GM12878 (cell line): ENCODE results near the gene FGF14. TPM values are rescaled to one million over a fixed set of nuclear protein-coding genes. Genes with fewer than 3 reads are reported as not detected.

ENCODE experiments used
- ATAC-seq: fragments of 200-7000 bp; cut with Tn5 transposase; 3 replicates; pipeline ENCODE4 v1.9.1; 2020; ENCODE audit warnings: mild to moderate bottlenecking, moderate library complexity
- BruUV-seq: library from RNA; stranded (reverse); fragments of 400-500 nt; replicated peaks from 2 replicates; lab custom pipeline; 2021; lab: Mats Ljungman, UMichigan
- CTCF ChIA-PET: fragments of 300-600 bp; sonication (Branson Sonifier 250); formaldehyde crosslinking; extraction: SDS; loops from one replicate; lab custom pipeline; 2021; ENCODE audit warnings: inconsistent platforms; lab: Yijun Ruan, JAX
- POLR2A ChIA-PET: fragments of 350-600 bp; formaldehyde crosslinking; extraction: SDS; loops from one replicate; lab custom pipeline; 2021; ENCODE audit warnings: inconsistent platforms; lab: Charles Lee
- RAD21 ChIA-PET: fragments of 300-600 bp; sonication (Branson Sonifier 250); formaldehyde crosslinking; loops from one replicate; lab custom pipeline; 2023; ENCODE audit warnings: antibody characterized with exemption; ENCODE audit not compliant: unreplicated experiment; lab: Charles Lee
- SMC1A ChIA-PET: fragments of 300-600 bp; sonication (Branson Sonifier 250); formaldehyde crosslinking; loops from one replicate; lab custom pipeline; 2023; ENCODE audit not compliant: unreplicated experiment, uncharacterized antibody; lab: Charles Lee
- DNase-seq: peaks from one replicate; pipeline ENCODE4 v3.0.0-alpha.2; 2011; ENCODE audit warnings: low read depth, low spot score
- FAIRE-seq: peaks from 3 replicates; lab custom pipeline; 2011; peaks lifted over from hg19 to GRCh38; lab: Jason Lieb, UNC
- H2AFZ ChIP-seq: 2 replicates; pipeline ENCODE4 v1.6.0; 2011; ENCODE audit warnings: low read depth, low read length, control low read depth; ENCODE audit not compliant: control insufficient read depth
- H3K27ac ChIP-seq: 2 replicates; pipeline ENCODE4 v1.5.1; 2011; ENCODE audit warnings: control low read depth; ENCODE audit not compliant: control insufficient read depth, insufficient read depth
- H3K27me3 ChIP-seq, 2 experiments: replicated peaks in 1 of 2; 2 replicates each; pipeline versions ENCODE4 v1.6.0 to v1.6.1; 2011; ENCODE audit warnings: low read length in 1 of 2; ENCODE audit not compliant: control insufficient read depth in 2 of 2, insufficient read depth in 2 of 2
- H3K36me3 ChIP-seq, 2 experiments: 2 replicates each; pipeline ENCODE4 v1.5.1; 2011; ENCODE audit warnings: low read length in 1 of 2; ENCODE audit not compliant: control insufficient read depth in 2 of 2, insufficient read depth in 2 of 2
- H3K4me1 ChIP-seq: 2 replicates; pipeline ENCODE4 v1.6.1; 2011; ENCODE audit warnings: mild to moderate bottlenecking, low read length, moderate library complexity, mixed read lengths; ENCODE audit not compliant: control insufficient read depth, insufficient read depth
- H3K4me2 ChIP-seq: 2 replicates; pipeline ENCODE4 v1.6.0; 2011; ENCODE audit warnings: control low read depth; ENCODE audit not compliant: control insufficient read depth, insufficient read depth
- H3K4me3 ChIP-seq: fragments of 200-600 bp; sonication (generic); 2 replicates; pipeline ENCODE4 v1.5.1; 2016
- H3K79me2 ChIP-seq: 2 replicates; pipeline ENCODE4 v1.6.0; 2011; ENCODE audit warnings: low read length; ENCODE audit not compliant: control insufficient read depth, insufficient read depth
- H3K9ac ChIP-seq: 2 replicates; pipeline ENCODE4 v1.8.0; 2011; ENCODE audit warnings: low read length, control low read depth, mixed read lengths; ENCODE audit not compliant: control insufficient read depth, insufficient read depth
- H3K9me3 ChIP-seq: replicated peaks from 3 replicates; pipeline ENCODE4 v1.5.1; 2011; ENCODE audit warnings: mild to moderate bottlenecking, low read length; ENCODE audit not compliant: control insufficient read depth, insufficient read depth
- H4K20me1 ChIP-seq: 2 replicates; pipeline ENCODE4 v1.6.0; 2011; ENCODE audit not compliant: control insufficient read depth, insufficient read depth
- FOS ChIP-seq: IDR thresholded peaks from 3 replicates; pipeline ENCODE4 v1.6.1; 2011; ENCODE audit warnings: borderline replicate concordance; ENCODE audit not compliant: insufficient read length; ENCODE audit errors: extremely low read depth
- NR2C1 ChIP-seq: fragments of 450-650 bp; IDR thresholded peaks from 2 replicates; pipeline ENCODE4 v1.6.1; 2017; ENCODE audit warnings: antibody characterized with exemption, mild to moderate bottlenecking, moderate library complexity
- RB1 ChIP-seq: fragments of 450-650 bp; formaldehyde crosslinking; IDR thresholded peaks from 2 replicates; pipeline ENCODE4 v1.6.1; 2017; ENCODE audit warnings: mild to moderate bottlenecking, borderline replicate concordance
- SUPT20H ChIP-seq: IDR thresholded peaks from 2 replicates; pipeline ENCODE4 v1.6.1; 2011; ENCODE audit warnings: low read depth, mild to moderate bottlenecking, low read length, moderate library complexity, borderline replicate concordance; ENCODE audit not compliant: control insufficient read depth
- ZZZ3 ChIP-seq: IDR thresholded peaks from 2 replicates; pipeline ENCODE4 v1.6.1; 2011; ENCODE audit warnings: low read depth; ENCODE audit not compliant: control insufficient read depth, insufficient read length
- WGBS: methylation state at CpG from one replicate; pipeline ENCODE4 v1.1.6; 2016; ENCODE audit warnings: low lambda C conversion rate; ENCODE audit not compliant: insufficient replicate concordance, insufficient coverage; ENCODE audit errors: missing lambda C conversion rate; 5-methylcytosine and 5-hydroxymethylcytosine counted together
- in situ Hi-C: fragments of 300-500 bp; cut with MboI; formaldehyde crosslinking; loops from 9 replicates; pipeline ENCODE4 v1.14.3; 2018; ENCODE audit warnings: mixed read lengths
- intact Hi-C: fragments of 100-400 bp; cut with micrococcal nuclease; formaldehyde crosslinking; loops from one replicate; pipeline ENCODE4 v1.14.2; 2022; ENCODE audit not compliant: unreplicated experiment
- polyA plus RNA-seq, 11 experiments: library from polyadenylated mRNA; depleted of rRNA in 4 of 11; unstranded in 6 of 11; stranded (reverse) in 5 of 11; fragments of >200 nt; fragmentation: Nextera tagmentation in 4 of 11; fragmentation: Illumina TruSeq in 1 of 11; extraction: Ambion mirVana in 4 of 11; extraction: Trizol in 1 of 11; gene quantifications; 1 replicate in 1 of 11; 2 replicates in 10 of 11; pipeline versions ENCODE4 v1.2.1 to v1.2.3, GENCODE V29; 2011 to 2016; ENCODE audit warnings: inconsistent platforms in 2 of 11, missing spikeins in 2 of 11, low read depth in 1 of 11
- total RNA-seq, 4 experiments: library from RNA; depleted of rRNA in 3 of 4; stranded (reverse); fragments of >200 nt in 3 of 4; fragmentation: Illumina TruSeq in 1 of 4; extraction: Trizol in 1 of 4; gene quantifications; 2 replicates each; pipeline versions ENCODE4 v1.2.1 to v1.2.3, GENCODE V29; 2013 to 2021
- TF ChIP-seq, protein P1 (sequence below): IDR thresholded peaks from 2 replicates; pipeline ENCODE4 v1.6.1; 2012; ENCODE audit warnings: improper control_type of control experiment, low read depth, low read length; ENCODE audit not compliant: insufficient replicate concordance
- TF ChIP-seq, protein P2 (sequence below): IDR thresholded peaks from 2 replicates; pipeline ENCODE4 v1.6.1; 2012; ENCODE audit warnings: mild to moderate bottlenecking, low read depth, low read length
- TF ChIP-seq, protein P3 (sequence below): fragments of 450-650 bp; IDR thresholded peaks from 2 replicates; pipeline ENCODE4 v1.6.1; 2018; ENCODE audit warnings: borderline replicate concordance, mild to moderate bottlenecking; ENCODE audit not compliant: partially characterized antibody

The FGF14 gene
- total and polyA plus RNA-seq, 10 of the 15 experiments (the other 5 are each of a cell fraction or from before 2014, with no cell fraction given): under 0.01 to 0.44 (median 0.04) TPM

DNA sequence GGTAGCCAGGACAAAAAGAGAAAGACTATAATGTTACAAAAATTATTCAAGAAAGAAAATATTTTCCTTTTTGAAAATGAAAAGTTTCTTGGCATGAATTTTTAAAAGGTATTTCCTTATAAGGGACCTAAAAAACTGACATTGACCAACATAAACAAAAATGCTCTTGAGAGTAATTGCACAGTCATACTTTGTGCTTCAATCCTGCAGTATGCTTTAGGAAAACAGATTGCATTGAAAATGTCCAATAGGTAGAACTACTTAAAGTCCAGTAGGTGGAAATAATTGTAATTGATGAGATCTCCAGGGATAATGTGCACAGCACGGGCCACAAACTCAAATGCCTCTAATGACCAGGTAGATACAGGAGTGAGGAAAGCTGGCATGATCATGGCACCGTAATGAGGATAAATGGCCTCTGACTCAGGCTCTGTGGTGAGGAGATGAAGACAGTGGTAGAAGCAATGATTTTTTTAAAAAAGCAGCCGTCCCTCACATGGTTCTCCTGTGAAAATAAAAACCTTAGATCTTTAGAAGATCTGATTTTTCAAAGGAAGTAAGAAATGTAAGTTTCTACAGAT is 671.3 kb downstream of the FGF14 start (continued):
- TF ChIP-seq, protein P1, sequence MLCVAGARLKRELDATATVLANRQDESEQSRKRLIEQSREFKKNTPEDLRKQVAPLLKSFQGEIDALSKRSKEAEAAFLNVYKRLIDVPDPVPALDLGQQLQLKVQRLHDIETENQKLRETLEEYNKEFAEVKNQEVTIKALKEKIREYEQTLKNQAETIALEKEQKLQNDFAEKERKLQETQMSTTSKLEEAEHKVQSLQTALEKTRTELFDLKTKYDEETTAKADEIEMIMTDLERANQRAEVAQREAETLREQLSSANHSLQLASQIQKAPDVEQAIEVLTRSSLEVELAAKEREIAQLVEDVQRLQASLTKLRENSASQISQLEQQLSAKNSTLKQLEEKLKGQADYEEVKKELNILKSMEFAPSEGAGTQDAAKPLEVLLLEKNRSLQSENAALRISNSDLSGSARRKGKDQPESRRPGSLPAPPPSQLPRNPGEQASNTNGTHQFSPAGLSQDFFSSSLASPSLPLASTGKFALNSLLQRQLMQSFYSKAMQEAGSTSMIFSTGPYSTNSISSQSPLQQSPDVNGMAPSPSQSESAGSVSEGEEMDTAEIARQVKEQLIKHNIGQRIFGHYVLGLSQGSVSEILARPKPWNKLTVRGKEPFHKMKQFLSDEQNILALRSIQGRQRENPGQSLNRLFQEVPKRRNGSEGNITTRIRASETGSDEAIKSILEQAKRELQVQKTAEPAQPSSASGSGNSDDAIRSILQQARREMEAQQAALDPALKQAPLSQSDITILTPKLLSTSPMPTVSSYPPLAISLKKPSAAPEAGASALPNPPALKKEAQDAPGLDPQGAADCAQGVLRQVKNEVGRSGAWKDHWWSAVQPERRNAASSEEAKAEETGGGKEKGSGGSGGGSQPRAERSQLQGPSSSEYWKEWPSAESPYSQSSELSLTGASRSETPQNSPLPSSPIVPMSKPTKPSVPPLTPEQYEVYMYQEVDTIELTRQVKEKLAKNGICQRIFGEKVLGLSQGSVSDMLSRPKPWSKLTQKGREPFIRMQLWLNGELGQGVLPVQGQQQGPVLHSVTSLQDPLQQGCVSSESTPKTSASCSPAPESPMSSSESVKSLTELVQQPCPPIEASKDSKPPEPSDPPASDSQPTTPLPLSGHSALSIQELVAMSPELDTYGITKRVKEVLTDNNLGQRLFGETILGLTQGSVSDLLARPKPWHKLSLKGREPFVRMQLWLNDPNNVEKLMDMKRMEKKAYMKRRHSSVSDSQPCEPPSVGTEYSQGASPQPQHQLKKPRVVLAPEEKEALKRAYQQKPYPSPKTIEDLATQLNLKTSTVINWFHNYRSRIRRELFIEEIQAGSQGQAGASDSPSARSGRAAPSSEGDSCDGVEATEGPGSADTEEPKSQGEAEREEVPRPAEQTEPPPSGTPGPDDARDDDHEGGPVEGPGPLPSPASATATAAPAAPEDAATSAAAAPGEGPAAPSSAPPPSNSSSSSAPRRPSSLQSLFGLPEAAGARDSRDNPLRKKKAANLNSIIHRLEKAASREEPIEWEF: no peak

DNA sequence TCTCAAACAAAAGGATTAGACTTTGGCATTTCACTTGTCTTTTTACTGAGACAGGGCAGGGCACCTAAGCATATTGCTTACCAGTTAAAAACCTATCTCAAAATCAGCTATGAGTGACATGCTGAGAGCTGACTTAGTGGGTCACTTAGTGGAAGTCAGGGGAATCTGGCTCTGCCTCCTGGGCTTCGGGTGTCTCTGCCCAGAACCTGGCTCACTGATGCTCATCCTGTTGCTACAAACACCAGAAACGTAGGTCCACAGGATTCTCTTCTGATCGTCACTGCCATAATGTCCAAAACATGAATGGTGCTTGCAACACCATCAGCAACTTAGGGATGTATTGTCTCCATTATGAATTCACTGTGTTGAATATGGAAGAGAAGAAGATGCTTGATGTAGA is 673.2 kb downstream of the FGF14 start:
- H3K27me3 ChIP-seq: no peaks in the 10 kb centered on the region
- H3K9ac ChIP-seq: no peak overlapping the region
- no peak overlapping the region for H3K4me3 ChIP-seq
- ChIA-PET SMC1A (interaction anchor here (1.5 kb wide), 1 partner anchor 98 kb away, joined by 6 read pairs; no protein-coding TSS in a partner anchor), RAD21 (no interaction called here), POLR2A (no interaction called here), CTCF (no interaction called here)
- in situ Hi-C loops: no loop called here
- H3K27ac ChIP-seq: no peak overlapping the region
- DNase-seq (no peak), ATAC-seq (no peak), FAIRE-seq (no peak)
- WGBS: 15% methylated on average over 3 of the region's 3 CpGs
- H3K4me1 ChIP-seq: no peaks in the 10 kb centered on the region
- H3K9me3 ChIP-seq: no peaks in the 10 kb centered on the region
- H3K36me3 ChIP-seq: no peaks in the 10 kb centered on the region
- no TSS peak for BruUV-seq
- H4K20me1 ChIP-seq: no peaks in the 10 kb centered on the region
- H2AFZ ChIP-seq: no peak overlapping the region
- H3K79me2 ChIP-seq: no peaks in the 10 kb centered on the region
- no peak overlapping the region for H3K4me2 ChIP-seq
- intact Hi-C loops: no loop called here
- TF ChIP-seq ZZZ3 (no peak), SUPT20H (no peak), NR2C1 (no peak), RB1 (no peak), FOS (no peak)
- TF ChIP-seq, protein P2, sequence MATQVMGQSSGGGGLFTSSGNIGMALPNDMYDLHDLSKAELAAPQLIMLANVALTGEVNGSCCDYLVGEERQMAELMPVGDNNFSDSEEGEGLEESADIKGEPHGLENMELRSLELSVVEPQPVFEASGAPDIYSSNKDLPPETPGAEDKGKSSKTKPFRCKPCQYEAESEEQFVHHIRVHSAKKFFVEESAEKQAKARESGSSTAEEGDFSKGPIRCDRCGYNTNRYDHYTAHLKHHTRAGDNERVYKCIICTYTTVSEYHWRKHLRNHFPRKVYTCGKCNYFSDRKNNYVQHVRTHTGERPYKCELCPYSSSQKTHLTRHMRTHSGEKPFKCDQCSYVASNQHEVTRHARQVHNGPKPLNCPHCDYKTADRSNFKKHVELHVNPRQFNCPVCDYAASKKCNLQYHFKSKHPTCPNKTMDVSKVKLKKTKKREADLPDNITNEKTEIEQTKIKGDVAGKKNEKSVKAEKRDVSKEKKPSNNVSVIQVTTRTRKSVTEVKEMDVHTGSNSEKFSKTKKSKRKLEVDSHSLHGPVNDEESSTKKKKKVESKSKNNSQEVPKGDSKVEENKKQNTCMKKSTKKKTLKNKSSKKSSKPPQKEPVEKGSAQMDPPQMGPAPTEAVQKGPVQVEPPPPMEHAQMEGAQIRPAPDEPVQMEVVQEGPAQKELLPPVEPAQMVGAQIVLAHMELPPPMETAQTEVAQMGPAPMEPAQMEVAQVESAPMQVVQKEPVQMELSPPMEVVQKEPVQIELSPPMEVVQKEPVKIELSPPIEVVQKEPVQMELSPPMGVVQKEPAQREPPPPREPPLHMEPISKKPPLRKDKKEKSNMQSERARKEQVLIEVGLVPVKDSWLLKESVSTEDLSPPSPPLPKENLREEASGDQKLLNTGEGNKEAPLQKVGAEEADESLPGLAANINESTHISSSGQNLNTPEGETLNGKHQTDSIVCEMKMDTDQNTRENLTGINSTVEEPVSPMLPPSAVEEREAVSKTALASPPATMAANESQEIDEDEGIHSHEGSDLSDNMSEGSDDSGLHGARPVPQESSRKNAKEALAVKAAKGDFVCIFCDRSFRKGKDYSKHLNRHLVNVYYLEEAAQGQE: no peak
- TF ChIP-seq, protein P3, sequence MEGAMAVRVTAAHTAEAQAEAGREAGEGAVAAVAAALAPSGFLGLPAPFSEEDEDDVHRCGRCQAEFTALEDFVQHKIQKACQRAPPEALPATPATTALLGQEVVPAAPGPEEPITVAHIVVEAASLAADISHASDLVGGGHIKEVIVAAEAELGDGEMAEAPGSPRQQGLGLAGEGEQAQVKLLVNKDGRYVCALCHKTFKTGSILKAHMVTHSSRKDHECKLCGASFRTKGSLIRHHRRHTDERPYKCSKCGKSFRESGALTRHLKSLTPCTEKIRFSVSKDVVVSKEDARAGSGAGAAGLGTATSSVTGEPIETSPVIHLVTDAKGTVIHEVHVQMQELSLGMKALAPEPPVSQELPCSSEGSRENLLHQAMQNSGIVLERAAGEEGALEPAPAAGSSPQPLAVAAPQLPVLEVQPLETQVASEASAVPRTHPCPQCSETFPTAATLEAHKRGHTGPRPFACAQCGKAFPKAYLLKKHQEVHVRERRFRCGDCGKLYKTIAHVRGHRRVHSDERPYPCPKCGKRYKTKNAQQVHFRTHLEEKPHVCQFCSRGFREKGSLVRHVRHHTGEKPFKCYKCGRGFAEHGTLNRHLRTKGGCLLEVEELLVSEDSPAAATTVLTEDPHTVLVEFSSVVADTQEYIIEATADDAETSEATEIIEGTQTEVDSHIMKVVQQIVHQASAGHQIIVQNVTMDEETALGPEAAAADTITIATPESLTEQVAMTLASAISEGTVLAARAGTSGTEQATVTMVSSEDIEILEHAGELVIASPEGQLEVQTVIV: no peak
